Testis (tissue), 2 donors: ENCODE data around the gene MARK4.

Experiments used
- CTCF ChIP-seq, 3 experiments: fragments of 450-650 bp in 2 of 3; fragments of 200-600 bp in 1 of 3; sonication (generic) in 1 of 3; IDR thresholded peaks; one replicate each; pipeline ENCODE4 v1.5.1; 2016 to 2019; ENCODE audit warnings: antibody characterized with exemption in 3 of 3, mild to moderate bottlenecking in 2 of 3, moderate library complexity in 1 of 3
- POLR2A ChIP-seq: fragments of 450-650 bp; IDR thresholded peaks from one replicate; pipeline ENCODE4 v1.6.1; 2017; ENCODE audit warnings: antibody characterized with exemption, mild to moderate bottlenecking, moderate library complexity

GRCh38 chr19:45276284-45276687, 25.2 kb downstream of the MARK4 start:
- no peak for TF ChIP-seq CTCF (IDR thresholded peaks at IDR 0.05)
- TF ChIP-seq POLR2A = no peak
